Activated CD4-positive, alpha-beta T cell treated with anti-CD3 and anti-CD28 coated beads, Interleukin-2, Interleukin-6, amounts not matched to agents 100 ng/mL and 50 ng/mL, durations not matched to agents 16 hours and 8 hours (primary cell): ENCODE data around the gene DNAJC16.
"Not testable (repeated sequence)": the region's sequence is repeated elsewhere in the genome, so short reads cannot be mapped to it uniquely, and the experiment has no call there.

Experiments
- DNase-seq: peaks from one replicate; pipeline ENCODE4 v3.0.0-alpha.2; 2020

The DNAJC16 gene

DNA sequence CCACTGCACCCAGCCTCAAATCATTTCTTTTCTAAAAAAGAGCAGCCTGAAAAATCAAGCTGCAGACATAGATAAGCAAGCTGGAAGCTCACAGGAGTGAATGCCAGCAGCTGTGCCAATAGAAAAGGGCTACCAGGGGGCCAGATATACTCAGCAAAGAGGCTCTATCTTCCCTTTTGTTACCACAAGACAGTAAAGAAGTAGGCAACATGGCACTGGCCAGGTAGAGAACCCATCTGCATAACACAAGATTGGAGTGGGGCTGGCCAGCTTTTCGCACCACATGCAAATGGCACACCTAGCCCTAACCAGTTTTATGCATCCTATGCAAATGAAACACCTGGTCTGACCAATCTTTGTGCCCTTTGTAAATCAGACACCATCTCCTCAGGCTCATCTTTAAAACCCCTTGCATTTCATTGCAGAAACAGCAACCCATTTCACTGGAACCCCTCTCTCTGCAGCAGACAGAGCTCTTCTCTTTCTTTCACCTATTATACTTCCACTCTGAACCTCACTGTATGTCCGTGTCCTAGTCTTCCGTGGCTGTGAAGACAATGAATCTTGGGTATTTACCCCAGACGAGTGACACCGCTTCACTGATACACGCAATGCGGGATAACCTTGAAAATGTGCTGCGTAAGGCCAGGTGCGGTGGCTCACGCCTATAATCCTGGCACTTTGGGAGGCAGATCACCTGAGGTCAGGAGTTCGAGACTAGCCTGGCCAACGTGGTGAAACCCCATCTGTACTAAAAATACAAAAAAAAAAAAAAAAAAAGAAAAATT lies 17.8 kb upstream of the DNAJC16 start:
- no peak for DNase-seq

GRCh38 chr1:15509586-15509985 lies 17.1 kb upstream of the DNAJC16 start:
- no peak for DNase-seq

- no peak for DNase-seq
Measured at GRCh38 chr1:15510611-15511405, 15.8 kb upstream of the DNAJC16 start.

- no peak for DNase-seq
Measured at GRCh38 chr1:15513192-15513591, 13.5 kb upstream of the DNAJC16 start.

DNA sequence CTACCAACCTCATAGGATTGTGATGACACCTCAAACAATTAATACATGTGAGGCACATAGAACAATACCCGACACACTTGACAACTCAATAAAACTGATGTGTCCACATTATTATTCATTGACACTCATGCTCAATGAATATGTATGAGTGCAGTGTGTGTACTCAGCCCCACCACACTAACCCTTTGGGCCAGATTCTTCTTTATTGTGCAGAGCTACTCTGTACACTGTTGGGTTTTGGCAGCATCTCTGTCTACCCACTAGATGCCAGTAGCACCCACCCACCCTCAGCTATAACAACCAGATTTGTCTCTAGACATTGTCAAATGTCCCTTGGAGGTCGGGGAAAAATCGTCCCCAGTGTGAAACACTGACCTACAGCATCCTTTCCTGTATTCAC lies 12.7 kb upstream of the DNAJC16 start:
- no peak for DNase-seq

- DNase-seq = not testable (repeated sequence)
Measured at GRCh38 chr1:15514557-15514956, 12.1 kb upstream of the DNAJC16 start.

DNA sequence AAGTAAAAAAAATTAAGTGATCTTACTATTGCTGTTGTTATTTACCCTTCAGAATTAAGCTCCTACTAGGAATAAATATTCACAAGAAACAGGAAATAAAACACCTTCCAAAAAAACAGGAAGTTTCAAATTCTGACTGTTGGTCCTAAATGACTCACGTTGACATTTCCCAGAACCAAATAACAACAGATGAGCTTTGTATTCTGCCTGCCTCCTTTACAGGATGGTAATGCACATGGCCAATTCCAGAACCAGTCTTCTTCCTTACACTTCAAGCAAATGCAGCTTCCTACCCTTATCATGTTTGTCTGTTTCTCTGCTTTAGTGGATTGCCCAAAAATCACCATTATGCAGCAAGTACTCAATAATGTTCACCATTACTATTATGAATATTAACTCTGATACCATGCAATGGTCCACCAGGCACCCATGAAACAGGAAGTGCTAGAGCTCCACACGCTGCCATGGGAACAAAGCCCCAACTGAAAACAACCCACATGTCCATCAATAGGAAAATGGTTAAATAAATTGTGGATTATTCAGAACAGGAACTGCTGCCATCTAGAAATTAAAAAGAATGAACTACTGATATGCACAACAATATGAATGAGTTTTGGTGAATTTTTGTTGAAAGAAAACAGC lies 11.5 kb upstream of the DNAJC16 start:
- peak; percentile 52 for DNase-seq

DNA sequence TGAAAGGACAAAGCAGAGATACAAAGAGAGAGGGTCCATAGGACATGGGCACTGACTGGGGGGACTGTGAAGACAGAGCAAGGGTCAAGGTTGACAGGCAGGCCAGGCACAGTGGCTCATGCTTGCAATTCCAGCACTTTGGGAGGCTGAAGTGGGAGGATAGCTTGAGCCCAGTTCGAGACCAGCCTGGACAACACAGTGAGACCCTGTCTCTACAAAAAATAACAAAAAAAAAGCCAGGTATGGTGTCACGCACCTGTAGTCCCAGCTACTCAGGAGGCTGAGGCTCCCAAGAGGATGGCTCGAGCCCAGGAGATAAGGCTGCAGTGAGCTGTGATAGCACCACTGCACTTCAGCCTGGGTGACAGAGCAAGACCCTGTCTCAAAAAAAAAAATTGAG lies 7.0 kb upstream of the DNAJC16 start:
- no peak for DNase-seq

- not testable (repeated sequence) for DNase-seq
Measured at GRCh38 chr1:15521206-15521906, 5.3 kb upstream of the DNAJC16 start.

DNA sequence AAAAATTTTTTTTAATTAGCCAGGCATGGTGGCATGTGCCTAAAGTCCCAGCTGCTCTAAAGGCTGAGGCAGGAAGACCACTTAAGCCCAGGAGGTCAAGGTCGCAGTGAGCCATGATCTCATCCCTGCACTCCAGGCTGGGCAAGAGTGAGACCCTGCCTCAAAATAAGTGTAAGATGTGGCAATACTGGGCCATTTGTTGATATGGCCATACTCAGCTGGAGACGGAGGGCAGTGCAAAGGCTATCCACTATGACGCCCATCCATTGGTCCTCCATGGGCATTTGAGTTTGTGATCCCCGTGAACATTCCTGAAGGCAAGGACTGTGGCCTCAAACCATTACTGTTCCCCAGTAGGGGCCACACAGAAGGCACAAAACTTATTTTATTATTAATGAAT lies 4.1 kb upstream of the DNAJC16 start:
- no peak for DNase-seq

DNA sequence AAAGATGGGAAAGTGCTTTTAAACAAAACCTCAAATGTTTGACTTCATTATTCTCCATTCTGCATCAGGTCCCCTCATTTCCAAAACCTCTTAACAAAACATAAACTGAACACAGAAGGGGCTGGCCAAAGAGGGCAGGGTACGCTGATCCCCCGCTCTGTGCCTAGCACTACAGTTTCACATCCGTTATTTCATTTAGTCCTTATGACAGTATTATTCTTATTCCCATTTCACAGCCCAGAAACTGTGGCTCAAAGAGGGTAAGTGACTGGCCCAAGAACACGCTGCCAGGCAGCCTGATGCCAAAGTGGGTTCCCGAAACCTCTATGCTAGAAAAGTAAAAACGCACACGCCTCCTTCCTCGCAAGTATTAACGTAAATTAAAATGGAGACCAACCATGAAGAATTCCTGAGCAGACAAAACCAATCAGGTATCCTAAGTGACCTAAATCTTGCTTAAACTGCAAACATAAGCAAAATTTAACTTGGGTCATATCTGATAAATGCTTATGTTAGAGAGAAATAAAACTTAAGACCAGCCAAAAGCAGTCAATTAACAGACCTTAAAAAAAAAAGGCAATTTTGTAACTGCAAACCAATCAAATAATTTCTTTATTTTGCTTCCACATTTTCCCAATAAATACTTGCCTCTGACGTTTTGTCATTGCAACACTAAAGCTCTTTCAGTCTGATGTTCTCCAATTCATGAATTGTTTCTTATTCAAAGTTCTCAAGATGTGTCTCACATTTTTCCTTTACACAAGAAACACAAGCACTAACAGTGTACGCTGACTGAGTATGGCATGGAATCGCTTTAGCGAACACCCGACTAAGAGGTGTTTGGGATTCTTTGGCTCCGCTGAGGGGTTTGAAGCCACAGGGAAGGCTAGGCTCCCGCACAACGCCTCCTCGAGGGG lies 3.3 kb upstream of the DNAJC16 start:
- DNase-seq = no peak

GRCh38 chr1:15524021-15524282 lies 2.7 kb upstream of the DNAJC16 start, which contains the start of gene CASP9:
Gene CASP9, minus strand, starts transcription at chr1:15524215. Its CDS starts 15 bp downstream, at chr1:15524200.
- DNase-seq = no peak

DNA sequence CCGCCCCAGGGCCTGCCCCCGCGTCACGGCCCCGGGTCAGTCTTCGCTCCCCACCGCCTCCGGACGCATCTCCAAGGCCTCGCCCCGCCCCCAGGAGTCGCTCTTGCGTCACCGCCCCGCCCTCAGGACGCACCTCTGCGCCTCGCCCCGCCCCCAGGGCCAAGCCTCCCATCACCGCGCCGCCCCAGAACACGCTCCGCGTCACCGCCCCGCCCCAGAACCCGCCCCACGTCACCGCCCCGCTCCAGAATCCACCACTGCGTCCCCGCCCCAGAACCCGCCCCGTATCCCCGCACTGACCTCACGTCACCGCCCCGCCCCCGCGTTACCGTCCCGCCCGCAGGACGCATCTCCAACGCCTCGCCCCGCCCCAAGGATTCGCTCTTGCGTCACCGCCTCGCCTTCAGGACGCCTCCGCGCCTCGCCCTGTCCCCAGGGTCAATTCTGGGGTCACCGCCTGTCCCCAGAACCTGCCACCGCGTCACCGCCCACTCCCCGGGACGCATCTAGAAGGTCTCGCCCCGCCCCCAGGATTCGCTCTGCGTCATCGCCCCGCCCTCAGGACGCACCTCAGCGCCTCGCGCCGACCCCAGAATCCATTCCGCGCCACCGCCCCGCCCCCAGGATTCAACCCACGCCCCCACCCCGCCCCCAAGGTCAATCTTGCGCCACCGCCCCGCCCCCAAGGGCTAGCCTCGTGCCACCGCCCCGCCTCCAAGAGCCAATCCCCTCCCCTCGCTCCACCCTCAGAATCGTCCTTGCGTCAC lies 2.2 kb upstream of the DNAJC16 start:
- DNase-seq = peak; percentile 100

DNA sequence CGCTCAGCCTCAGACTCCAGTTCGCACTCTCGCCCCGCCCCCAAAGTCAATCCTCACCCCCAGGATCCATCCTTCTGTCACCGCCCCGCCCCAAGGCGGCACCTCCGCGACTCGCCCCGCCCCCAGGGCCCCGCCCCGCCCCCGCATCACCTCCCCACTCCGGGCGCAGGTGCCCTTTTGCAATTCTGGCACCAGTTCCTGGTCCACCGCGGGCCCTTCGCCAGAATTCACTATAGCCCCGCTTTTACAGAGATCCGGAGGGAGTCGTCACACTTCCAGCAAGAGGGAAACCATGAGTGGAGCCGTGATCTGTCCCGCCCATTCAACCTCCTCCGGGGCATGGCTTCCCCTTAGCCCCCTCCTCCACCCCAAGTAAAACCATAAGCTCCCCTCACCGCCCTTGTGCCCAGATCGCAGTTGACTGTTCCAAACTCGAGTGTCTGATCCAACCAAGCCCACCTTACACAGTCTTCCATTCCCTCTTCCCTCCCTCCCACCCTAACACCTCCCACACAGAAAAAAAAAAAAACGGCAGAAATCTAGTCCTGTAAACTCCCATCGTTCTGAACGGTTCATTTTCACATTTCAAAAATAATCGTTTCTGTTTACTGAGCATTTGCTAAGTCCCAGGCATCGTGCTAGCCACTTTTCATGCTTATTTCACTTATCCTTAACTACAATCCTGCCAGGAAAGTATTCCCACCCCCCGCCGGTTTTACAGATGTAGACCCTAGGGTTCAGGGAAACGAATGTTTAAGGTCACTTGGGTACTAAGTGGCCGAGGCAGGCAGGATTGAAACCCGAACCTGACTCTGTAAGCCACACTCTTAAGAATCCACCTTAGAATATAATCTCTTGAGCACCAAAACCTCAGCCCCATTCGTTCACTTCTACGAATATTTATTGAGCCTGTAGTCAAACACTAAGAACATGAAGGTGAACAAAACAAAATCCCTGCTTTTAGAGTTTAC lies 1.3 kb upstream of the DNAJC16 start:
- no peak for DNase-seq

- no peak for DNase-seq
Measured at GRCh38 chr1:15526021-15526489, 593 bp upstream of the DNAJC16 start.

- DNase-seq = no peak
Measured at GRCh38 chr1:15531003-15531402, 4.4 kb downstream of the DNAJC16 start.

- DNase-seq = peak; percentile 55
Measured at GRCh38 chr1:15531682-15532081, 5.0 kb downstream of the DNAJC16 start.

- DNase-seq = no peak
Measured at GRCh38 chr1:15538771-15539170, 12.1 kb downstream of the DNAJC16 start.

DNA sequence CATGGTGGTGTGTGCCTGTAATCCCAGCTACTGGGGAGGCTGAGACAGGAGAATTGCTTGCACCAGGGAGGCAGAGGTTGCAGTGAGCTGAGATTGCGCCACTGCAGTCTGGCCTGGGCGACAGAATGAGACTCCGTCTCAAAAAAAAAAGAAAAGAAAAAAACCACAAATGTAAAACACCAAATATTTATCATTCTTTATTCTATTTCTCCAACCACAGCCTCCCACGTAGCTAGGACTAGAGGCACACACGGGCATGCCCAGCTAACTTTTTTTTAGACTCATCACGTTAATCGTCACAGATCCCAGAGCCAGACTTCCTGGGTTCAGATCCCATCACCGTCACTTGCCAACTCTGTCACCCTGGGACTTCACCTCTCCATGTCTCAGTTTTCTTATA lies 13.5 kb downstream of the DNAJC16 start:
- DNase-seq = no peak

- DNase-seq = no peak
Measured at GRCh38 chr1:15541231-15541792, 14.7 kb downstream of the DNAJC16 start.
